IMR-90 (cell line): ENCODE data around the gene BZW2.

Experiments used
- CEBPB ChIP-seq: IDR thresholded peaks from 2 replicates; pipeline ENCODE4 v1.6.1; 2012; ENCODE audit warnings: low read depth, low read length, improper control_type of control experiment
- CHD1 ChIP-seq: IDR thresholded peaks from 2 replicates; pipeline ENCODE4 v1.6.1; 2012; ENCODE audit warnings: low read depth, low read length, improper control_type of control experiment
- ELK1 ChIP-seq: fragments of 150-350 bp; IDR thresholded peaks from 2 replicates; pipeline ENCODE4 v1.6.1; 2016; ENCODE audit warnings: low read depth, mild to moderate bottlenecking, low read length, moderate library complexity, borderline replicate concordance
- FOS ChIP-seq: fragments of 150-350 bp; IDR thresholded peaks from 2 replicates; pipeline ENCODE4 v1.6.1; 2016; ENCODE audit warnings: low read depth, low read length
- MAFK ChIP-seq: IDR thresholded peaks from 2 replicates; pipeline ENCODE4 v1.6.1; 2012; ENCODE audit warnings: low read depth, low read length, improper control_type of control experiment
- MXI1 ChIP-seq: IDR thresholded peaks from 2 replicates; pipeline ENCODE4 v1.6.1; 2012; ENCODE audit warnings: low read depth, mild to moderate bottlenecking, low read length, moderate library complexity, borderline replicate concordance
- POLR2A ChIP-seq: IDR thresholded peaks from 2 replicates; pipeline ENCODE4 v1.6.1; 2012; ENCODE audit warnings: mild to moderate bottlenecking, low read depth, low read length
- RAD21 ChIP-seq: IDR thresholded peaks from 2 replicates; pipeline ENCODE4 v1.6.1; 2012; ENCODE audit warnings: low read length, improper control_type of control experiment
- RFX5 ChIP-seq: IDR thresholded peaks from 2 replicates; pipeline ENCODE4 v1.8.0; 2012; ENCODE audit warnings: low read depth, mild to moderate bottlenecking, low read length, moderate library complexity
- SMC3 ChIP-seq: fragments of 150-350 bp; IDR thresholded peaks from 2 replicates; pipeline ENCODE4 v1.6.1; 2016; ENCODE audit warnings: low read depth, mild to moderate bottlenecking, antibody characterized with exemption, low read length, moderate library complexity
- TF ChIP-seq, protein P1 (sequence below): conservative IDR thresholded peaks from 2 replicates; pipeline ENCODE4 v1.5.1; 2012; ENCODE audit warnings: mild to moderate bottlenecking, low read depth, low read length, improper control_type of control experiment
- TF ChIP-seq, protein P2 (sequence below): fragments of 150-350 bp; IDR thresholded peaks from 2 replicates; pipeline ENCODE4 v1.6.1; 2017; ENCODE audit warnings: mild to moderate bottlenecking, antibody characterized with exemption, low read length, low read depth

GRCh38 chr7:16668978-16669377, 23.0 kb downstream of the BZW2 start:
- TF ChIP-seq, protein P1, sequence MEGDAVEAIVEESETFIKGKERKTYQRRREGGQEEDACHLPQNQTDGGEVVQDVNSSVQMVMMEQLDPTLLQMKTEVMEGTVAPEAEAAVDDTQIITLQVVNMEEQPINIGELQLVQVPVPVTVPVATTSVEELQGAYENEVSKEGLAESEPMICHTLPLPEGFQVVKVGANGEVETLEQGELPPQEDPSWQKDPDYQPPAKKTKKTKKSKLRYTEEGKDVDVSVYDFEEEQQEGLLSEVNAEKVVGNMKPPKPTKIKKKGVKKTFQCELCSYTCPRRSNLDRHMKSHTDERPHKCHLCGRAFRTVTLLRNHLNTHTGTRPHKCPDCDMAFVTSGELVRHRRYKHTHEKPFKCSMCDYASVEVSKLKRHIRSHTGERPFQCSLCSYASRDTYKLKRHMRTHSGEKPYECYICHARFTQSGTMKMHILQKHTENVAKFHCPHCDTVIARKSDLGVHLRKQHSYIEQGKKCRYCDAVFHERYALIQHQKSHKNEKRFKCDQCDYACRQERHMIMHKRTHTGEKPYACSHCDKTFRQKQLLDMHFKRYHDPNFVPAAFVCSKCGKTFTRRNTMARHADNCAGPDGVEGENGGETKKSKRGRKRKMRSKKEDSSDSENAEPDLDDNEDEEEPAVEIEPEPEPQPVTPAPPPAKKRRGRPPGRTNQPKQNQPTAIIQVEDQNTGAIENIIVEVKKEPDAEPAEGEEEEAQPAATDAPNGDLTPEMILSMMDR: no peak
- no peak for TF ChIP-seq POLR2A
- peak; percentile 73 for TF ChIP-seq CEBPB
- no peak for TF ChIP-seq ELK1
- TF ChIP-seq CHD1: no peak
- no peak for TF ChIP-seq MAFK
- TF ChIP-seq FOS: no peak
- TF ChIP-seq, protein P2, sequence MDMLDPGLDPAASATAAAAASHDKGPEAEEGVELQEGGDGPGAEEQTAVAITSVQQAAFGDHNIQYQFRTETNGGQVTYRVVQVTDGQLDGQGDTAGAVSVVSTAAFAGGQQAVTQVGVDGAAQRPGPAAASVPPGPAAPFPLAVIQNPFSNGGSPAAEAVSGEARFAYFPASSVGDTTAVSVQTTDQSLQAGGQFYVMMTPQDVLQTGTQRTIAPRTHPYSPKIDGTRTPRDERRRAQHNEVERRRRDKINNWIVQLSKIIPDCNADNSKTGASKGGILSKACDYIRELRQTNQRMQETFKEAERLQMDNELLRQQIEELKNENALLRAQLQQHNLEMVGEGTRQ: no peak
- no peak for TF ChIP-seq SMC3
- TF ChIP-seq RFX5: no peak
- TF ChIP-seq RAD21: no peak
- no peak for TF ChIP-seq MXI1
